ENCODE results near the gene CCDC8.
"Not testable (repeated sequence)": the region's sequence is repeated elsewhere in the genome, so short reads cannot be mapped to it uniquely, and the experiment has no call there.

DNA sequence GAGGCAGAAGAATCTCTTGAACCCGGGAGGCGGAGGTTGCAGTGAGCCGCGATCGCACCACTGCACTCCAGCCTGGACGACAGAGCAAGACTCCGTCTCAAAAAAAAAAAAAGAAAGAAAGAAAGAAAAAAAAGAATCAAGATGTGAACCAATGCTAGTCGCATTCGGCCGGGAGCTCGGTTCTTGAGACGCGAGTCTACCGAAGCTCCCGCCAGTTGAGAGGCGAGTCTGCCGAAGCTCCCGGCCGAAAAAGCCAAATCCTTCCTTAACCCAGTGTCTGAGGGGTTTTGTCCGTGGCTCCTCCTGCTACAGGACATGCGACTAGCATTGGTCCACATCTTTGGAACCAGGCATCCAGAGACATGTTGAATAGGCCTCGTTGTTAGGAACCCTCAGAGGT lies 1.5 kb upstream of the CCDC8 start:
- not testable (repeated sequence) for TF ChIP-seq POLR2AphosphoS5 (IDR thresholded peaks at IDR 0.05); EZH2 (IDR thresholded peaks at IDR 0.05; ENCODE audit: borderline replicate concordance, insufficient read depth, low read length, poor library complexity, severe bottlenecking); EP300 (conservative IDR thresholded peaks at IDR 0.05; ENCODE audit: poor library complexity, severe bottlenecking); MXI1 (conservative IDR thresholded peaks at IDR 0.05; ENCODE audit: poor library complexity, severe bottlenecking); TAF1 (IDR thresholded peaks at IDR 0.05; ENCODE audit: low read depth)
- TF ChIP-seq, protein P1, sequence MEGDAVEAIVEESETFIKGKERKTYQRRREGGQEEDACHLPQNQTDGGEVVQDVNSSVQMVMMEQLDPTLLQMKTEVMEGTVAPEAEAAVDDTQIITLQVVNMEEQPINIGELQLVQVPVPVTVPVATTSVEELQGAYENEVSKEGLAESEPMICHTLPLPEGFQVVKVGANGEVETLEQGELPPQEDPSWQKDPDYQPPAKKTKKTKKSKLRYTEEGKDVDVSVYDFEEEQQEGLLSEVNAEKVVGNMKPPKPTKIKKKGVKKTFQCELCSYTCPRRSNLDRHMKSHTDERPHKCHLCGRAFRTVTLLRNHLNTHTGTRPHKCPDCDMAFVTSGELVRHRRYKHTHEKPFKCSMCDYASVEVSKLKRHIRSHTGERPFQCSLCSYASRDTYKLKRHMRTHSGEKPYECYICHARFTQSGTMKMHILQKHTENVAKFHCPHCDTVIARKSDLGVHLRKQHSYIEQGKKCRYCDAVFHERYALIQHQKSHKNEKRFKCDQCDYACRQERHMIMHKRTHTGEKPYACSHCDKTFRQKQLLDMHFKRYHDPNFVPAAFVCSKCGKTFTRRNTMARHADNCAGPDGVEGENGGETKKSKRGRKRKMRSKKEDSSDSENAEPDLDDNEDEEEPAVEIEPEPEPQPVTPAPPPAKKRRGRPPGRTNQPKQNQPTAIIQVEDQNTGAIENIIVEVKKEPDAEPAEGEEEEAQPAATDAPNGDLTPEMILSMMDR (IDR thresholded peaks at IDR 0.05; ENCODE audit: poor library complexity, severe bottlenecking): not testable (repeated sequence)

Measured in neural cell (in vitro differentiated cells).